GM12875 (cell line): ENCODE data around the gene PSG2.
A peak's percentile ranks its signal among the peaks of the same experiment; 100 is the strongest.
"Not testable (repeated sequence)": the region's sequence is repeated elsewhere in the genome, so short reads cannot be mapped to it uniquely, and the experiment has no call there.

Experiments
- H3K4me3 ChIP-seq: one replicate; pipeline ENCODE4 v1.5.1; 2011; ENCODE audit warnings: low read depth, low read length, control low read depth
- TF ChIP-seq, protein P1 (sequence below): IDR thresholded peaks from 2 replicates; pipeline ENCODE4 v1.5.1; 2011; ENCODE audit warnings: low read depth, mild to moderate bottlenecking, control low read depth, inconsistent platforms, low read length, moderate library complexity, borderline replicate concordance; ENCODE audit not compliant: insufficient read depth

PSG2 gene

DNA sequence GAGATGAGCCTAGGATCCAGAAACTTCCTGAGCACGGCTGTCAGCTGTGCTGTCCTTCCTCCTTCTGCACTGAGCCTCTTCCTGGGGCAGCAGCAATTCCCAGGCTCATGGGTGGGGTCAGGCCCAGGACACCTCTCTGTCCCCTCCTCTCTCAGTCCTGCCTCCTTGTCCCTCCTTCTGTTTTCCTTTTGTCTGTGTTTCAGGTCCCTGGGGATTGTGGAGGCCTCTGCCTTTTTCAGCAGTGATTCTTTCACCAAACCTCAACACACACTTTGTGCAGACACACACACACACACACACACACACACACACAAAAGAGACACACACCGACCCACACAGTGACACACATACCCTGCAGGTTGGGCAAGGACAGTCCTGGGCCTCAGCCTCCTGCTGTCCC lies at the start of gene PSG2:
PSG2 (minus strand) TSS at position 101 of the 400 bp plus-strand sequence. CDS start 132 bp downstream, outside the sequence.
- H3K4me3 ChIP-seq = not testable (repeated sequence)

DNA sequence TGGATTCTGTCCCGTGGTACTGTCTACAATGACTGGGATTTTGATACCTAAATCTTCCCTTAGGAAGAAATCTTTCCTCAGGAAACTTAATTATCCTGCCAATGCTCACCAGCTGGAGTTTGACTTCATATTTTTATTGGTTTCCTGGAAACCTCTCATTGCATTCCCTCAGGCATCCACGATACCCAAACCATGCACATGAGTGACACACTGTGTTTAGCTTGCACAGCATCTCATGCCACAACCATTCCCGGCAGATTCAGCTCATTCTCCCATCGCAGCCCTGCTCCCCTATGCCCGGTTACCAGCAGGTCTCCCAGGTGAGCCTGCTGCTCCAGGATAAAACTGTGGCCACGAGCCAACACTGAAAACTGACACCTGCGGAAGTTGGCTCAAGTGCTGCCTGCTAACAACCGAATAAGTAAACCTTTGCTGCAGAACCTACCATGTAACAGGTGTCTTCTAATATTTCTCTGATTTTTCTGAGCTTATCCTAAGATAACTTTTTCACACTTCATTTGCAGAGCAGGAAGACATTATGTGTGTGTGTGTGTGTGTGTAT lies 48.9 kb upstream of the PSG2 start:
- not testable (repeated sequence) for H3K4me3 ChIP-seq

DNA sequence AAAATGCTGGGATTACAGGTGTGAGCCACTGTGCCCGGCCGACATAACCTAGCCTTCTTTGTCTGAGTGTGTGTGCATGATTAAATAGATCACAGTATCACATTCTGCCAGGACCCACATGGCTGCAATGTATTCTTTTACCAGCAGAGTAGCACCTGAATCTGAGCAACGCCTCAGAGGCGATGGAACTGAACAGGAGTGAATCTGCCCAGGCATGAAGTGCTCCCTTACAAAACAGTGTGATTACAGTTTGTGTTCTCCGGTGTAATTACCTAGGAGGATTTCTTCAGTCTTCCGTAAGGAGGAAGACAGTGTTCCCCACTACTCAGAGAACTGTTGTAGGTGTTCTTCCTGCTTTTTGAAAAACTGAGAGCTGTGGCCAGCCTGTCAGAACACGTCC lies 46.7 kb upstream of the PSG2 start:
- H3K4me3 ChIP-seq = not testable (repeated sequence)

DNA sequence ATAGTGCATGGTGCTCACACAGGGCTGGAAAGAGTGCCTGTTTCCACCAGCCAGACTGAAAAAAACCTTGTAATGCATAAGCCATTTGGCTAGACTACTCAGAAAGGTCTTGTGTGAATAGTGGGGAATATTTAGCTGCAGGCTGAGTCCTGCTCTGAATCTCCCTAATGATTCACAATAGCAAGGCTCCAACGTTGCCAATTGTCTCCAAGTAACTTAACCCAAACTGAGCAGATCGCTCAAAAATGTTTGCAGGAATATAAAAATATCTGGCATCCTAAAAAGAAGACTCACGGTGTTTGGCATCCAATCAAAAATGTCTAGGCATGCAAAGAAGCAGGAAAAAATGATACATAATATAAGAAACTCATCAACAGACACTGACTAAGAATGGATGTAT lies 44.8 kb upstream of the PSG2 start:
- not testable (repeated sequence) for H3K4me3 ChIP-seq

DNA sequence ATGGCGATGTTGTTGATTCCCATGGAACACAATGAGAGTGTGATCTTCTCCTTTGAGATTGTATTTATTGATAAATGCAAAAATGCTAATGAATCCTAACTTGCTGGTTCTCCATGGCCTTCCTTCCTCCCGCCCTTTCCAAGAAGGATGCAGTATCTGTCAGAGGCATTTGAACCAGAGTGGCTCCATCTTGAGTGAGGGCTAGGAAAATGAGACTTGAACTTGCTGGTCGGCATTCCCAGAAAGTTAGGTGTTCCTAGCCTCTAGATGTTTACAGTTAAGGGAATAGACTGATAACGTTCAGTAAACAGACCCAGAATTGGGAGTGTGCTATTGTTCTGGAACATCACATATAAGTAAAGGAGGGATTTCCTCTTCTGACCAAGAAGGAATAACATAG lies 44.2 kb upstream of the PSG2 start:
- TF ChIP-seq, protein P1, sequence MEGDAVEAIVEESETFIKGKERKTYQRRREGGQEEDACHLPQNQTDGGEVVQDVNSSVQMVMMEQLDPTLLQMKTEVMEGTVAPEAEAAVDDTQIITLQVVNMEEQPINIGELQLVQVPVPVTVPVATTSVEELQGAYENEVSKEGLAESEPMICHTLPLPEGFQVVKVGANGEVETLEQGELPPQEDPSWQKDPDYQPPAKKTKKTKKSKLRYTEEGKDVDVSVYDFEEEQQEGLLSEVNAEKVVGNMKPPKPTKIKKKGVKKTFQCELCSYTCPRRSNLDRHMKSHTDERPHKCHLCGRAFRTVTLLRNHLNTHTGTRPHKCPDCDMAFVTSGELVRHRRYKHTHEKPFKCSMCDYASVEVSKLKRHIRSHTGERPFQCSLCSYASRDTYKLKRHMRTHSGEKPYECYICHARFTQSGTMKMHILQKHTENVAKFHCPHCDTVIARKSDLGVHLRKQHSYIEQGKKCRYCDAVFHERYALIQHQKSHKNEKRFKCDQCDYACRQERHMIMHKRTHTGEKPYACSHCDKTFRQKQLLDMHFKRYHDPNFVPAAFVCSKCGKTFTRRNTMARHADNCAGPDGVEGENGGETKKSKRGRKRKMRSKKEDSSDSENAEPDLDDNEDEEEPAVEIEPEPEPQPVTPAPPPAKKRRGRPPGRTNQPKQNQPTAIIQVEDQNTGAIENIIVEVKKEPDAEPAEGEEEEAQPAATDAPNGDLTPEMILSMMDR = no peak
- H3K4me3 ChIP-seq = no peak overlapping the region

DNA sequence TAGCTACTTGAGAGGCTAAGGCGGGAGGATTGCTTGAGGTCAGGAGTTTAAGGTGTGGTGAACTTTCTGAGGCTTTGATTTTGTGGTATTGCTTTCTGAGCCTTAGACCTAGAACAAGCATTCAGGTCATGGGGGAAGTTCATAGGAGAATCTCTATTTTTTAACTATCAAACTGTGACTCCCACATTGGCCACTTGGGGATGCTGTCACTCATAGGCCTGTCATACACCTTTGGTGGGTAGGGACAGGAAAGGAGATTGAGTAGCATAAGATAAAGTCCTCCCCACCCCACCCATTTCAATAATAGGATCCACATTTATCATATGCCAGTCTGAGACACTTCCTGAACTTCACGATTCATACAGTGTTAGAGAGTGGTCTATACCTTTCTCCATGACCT lies 41.9 kb upstream of the PSG2 start:
- H3K4me3 ChIP-seq = no peak overlapping the region
- TF ChIP-seq, protein P1 = 0 out of 2 replicates have a peak, but pooled peaks have one; percentile 11

DNA sequence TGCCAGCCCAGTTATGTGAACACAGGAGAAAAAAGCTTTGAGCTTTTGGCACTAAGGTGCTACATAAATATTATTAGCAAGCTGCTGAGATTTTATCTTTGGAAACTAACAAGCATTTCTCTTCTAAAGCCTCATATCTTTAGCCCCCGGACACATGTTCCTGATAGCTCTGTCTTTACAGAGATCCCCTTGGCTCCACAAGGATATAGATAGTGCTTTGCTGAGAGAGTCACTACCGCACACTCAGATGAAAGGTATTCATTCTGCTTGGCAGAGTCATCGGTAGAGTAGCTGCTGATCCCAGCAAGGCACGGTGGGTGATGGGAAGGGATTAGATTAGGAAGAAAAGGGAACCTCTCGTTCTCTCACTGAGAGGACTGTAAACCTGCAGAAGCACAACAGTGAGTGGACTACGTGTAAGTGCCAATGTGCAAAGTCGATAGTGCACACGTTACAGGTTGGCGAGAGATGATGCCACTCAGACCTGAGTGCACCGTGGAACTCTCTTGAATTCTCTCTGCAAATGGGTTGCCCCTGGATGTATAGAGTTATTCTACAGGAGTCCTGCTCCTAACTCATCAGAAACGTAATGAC lies 38.0 kb upstream of the PSG2 start:
- not testable (repeated sequence) for H3K4me3 ChIP-seq

DNA sequence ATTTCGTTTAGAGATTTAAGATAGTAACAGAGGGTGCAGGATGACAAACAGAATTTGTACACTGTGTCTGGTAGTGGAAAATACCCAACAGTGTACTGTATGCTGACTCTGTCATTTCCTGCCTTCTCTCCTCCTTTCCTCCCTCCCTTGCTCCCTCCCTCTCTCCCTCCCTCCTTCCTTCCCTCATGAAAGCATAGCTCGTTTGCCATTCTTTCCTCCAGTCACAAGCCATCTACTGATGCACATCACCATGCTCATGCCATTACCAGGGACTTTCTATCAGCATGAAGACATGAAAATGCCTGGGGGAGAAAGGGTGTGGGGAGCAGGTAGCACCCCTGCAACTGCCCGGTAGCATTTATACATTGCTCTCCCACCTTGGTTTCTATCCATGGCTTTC lies 37.0 kb upstream of the PSG2 start:
- not testable (repeated sequence) for H3K4me3 ChIP-seq

DNA sequence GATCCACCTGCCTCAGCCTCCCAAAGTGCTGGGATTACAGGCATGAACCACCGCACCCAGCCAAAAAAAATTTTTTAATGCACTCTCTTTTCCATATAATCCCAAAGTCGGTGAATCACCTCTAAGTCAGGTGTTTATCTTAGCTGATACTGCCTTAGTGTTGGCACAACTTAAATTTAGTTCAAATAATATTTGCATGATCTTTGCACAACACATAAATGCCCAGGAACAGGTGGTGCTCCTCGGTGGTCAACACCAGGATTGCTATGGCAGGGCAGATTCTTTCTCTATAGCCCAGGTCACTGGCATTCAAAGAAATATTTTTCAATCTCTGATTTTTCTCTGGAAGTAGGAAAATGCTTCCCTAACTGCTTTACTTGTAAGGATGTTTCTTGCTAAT lies 33.9 kb upstream of the PSG2 start:
- H3K4me3 ChIP-seq = not testable (repeated sequence)

DNA sequence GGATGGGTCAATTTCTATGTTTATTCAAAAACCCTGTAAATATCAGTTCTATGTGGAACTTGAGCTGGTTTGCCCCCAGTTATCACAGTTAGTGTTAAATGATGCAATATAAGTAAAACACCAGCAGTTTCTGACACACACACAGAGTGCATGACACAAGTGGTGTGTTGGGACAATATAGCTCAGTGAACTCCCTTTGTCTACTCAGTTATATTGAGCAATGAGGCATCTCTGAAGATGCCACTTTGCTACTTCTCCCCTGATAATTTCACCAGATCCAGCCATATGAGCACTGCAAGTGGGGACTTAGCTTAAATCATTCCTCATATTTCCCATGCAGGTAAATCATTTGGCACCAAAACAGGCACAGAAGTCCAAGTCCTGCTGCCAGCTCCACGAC lies 33.0 kb upstream of the PSG2 start:
- not testable (repeated sequence) for H3K4me3 ChIP-seq

DNA sequence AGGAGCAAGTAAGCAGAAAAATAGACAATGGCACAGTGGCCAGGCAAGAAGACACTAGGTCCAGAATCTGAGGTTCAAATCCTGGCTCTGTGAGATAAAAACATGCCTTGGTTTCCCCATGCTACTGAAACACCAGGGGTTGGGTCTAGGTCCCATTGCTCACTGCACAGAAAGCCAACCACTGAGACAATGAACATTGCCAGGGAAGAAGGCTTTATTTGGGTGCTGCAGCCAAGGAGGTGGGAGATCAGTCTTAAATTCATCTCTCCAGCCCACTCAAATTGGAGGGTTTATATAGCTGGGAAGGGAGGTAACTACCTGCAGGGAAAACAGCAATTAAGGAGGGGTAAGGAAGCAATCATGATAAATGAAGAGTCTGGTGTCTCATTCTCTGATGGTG lies 32.6 kb upstream of the PSG2 start:
- not testable (repeated sequence) for H3K4me3 ChIP-seq

DNA sequence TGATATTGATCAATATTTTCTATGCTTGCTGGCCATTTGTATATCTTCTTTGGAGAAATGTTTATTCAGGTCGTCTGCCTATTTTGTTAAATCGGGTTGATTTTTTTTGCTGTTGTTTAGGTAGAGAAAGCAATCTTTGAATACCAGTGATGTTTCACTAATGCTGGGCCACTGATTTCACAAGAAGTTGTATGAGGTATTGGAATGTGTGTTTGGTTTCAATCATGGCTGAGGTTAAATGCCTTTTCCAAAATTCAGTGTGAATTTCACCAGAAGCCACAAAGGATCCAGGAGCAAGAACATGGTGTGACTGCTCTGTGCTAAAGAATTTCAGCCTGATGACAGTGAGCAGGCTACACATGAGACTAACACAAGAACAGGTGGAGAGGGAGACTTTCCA lies 32.1 kb upstream of the PSG2 start:
- H3K4me3 ChIP-seq = not testable (repeated sequence)

DNA sequence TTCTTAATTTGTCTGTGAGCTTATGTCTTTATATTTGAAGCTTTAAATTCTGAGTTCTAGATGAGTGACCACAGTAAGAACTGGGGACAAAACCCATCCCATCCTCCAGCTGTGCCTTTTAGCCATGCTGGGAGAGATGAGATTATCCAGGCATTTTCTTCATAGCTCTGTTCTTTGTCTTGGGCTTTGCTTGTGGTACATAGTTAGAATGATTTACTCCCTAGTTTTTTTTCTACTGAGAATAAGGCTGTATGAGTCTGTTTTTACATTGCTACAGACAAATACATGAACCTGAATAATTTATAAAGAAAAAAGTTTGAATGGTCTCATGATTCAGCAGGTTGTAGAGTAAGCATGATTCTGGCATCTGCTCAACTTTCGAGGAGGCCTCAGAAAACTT lies 24.9 kb upstream of the PSG2 start:
- not testable (repeated sequence) for H3K4me3 ChIP-seq

DNA sequence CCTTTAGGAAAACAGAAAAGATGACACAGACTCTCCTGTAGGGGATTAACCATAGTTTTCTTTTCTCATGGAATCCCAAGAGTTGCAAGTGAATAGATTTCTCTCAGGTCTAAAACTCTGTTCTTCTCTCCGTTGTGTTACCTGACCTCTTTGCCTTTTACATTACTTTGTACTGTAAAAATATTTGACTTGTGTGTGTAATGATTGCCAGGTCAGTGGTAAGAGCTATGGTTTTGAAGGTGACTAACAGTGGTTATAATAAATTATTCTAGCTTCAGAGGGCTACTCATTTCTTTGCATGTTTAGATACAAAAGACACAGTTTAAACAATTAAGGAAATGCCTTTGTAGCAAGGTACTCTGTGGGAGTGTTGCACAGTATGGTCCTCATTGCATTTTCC lies 23.0 kb upstream of the PSG2 start:
- TF ChIP-seq, protein P1 = no peak
- no peak overlapping the region for H3K4me3 ChIP-seq

DNA sequence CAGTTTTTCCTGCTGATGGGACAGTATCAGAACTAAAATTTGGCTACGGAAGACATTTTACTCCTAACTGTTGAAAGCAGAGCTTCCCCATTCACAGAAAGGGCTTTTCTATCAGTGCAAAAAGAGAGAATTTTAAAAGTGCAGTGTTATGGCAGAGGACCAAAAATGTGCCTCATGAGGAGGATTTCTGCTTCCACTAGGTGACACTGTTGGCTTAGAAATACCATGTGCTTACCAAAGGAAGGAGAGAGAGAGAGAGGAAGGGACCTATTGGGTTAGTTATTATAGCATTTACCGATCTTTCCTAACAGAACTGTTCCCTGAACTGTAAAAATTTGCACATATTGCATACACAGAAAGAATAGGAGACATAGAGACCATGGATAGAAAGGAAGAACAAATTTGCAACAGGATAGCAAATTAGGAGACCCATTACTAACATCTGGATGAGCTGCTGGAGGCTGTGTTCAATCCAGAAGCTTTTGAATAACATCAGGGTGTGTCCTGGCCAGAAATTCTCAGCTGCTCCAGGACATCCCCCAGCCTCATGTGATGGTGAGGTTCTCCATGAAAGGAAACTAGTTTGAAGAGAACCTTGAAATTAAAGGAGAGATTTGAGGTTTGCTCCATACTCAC lies 21.8 kb upstream of the PSG2 start:
- not testable (repeated sequence) for H3K4me3 ChIP-seq
